GM12872 (cell line): ENCODE measurements around the gene STMP1.

ENCODE experiments used
- CTCF ChIP-seq: IDR thresholded peaks from 3 replicates; pipeline ENCODE4 v1.5.1; 2011; ENCODE audit warnings: low read depth, mild to moderate bottlenecking, low read length, moderate library complexity; ENCODE audit not compliant: insufficient read depth

STMP1 gene

GRCh38 chr7:135658564-135658963, 3.8 kb upstream of the STMP1 start:
- TF ChIP-seq CTCF = no peak

DNA sequence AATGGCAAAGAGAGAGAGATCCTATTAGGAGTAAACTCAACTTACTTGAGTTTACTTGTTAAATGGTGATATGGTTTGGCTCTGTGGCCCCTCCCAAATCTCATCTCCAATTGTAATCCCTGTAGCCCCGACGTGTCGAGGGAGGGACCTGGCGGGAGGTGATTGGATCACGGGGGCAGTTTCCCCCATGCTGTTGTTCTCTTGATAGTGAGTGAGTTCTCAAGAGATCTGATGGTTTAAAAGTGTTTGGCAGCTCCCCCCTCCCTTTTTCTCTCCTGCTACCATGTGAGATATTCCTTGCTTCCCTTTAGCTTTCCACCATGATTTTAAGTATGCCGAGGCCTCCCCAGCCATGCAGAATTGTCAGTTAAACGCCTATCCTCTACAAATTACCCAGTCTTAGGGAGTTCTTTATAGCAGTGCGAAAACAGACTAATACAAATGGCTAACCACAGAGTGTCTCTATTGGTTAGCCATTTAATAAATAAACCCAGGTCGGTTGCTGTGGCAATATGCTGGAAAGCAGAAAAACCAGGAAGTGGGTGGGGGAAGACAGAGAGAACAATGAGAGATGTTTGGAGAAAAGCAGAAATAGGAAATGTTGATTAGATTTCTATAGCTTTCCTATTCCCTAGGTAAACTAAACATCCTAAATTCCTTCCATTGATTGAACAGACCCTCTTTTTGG, 3.0 kb upstream of the STMP1 start:
- no peak for TF ChIP-seq CTCF

DNA sequence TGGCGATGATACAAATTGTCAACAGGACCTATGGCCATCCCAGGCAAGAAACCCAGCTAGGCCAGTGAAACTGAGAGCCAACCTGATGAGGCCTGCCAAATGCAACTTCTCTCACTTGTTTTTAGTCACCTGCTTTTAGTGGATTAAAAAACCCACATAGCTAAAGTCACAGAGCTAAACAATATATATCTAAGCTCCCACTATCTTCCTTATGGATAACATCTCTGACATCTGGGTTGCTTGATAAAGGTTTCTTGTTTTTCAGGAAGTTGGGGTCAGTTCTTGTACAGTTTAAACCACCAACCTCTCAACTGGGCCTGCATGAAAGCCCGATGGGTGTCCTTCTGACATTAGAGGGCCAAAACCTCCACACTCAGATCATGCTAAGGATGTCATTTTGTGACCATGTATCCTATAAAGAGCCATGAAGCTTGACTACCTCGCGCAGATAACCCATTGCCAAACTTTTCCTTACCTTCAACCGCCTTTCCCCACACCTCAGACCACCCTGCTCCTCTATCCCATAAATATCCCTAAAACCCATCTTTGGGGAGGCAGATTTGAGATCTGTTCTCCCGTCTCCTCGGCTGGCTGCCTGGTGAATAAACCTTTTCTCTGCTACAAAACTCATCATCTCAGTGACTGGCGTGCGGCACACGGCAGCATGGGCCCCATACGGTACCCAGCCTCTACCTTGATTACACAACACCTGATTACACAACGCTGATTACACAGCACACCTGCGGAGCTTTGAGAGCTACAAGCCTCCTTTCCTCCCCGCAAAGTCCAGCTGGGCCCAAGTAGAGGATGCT, 797 bp upstream of the STMP1 start:
- no peak for TF ChIP-seq CTCF

DNA sequence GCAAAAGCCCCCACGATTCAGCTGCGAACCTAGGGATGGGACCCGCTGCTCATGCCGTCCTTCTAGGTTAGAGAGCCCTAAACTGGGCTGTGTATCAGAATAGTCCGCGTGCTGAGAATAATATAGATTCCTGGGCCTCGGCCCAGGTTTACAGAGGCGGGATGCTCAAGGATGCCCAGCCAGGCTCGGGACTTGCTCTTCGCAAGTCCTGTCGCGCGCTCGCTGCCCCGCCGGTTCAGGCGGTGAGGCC, 266 bp upstream of the STMP1 start:
- no peak for TF ChIP-seq CTCF

DNA sequence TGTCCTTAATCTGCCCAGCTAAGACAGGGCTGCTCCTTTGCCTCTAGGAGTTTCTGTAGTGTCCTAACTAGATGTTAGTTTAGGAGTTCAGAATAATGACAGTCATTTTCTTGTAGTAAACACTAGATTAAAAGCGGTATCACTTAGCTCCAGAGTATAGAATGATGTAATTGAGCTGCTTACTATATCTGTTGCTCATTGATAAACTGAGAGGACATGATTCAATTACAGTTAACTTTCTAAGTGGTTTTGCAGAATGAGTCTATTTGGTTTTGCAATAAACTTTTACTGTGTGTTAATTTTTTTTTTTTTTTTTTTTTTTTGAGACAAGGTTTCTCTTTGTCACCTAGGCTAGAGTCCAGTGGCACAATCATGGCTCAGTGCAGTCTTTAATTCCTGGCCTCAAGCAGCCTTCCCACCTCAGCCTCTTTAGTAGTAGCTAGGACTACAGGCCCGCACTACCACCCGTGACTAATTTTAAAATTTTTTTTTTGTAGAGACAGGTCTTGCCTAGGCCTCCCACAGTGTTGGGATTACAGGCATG, 1.8 kb downstream of the STMP1 start:
- no peak for TF ChIP-seq CTCF

- no peak for TF ChIP-seq CTCF
Observed at GRCh38 chr7:135665042-135665441, 2.7 kb downstream of the STMP1 start.

- no peak for TF ChIP-seq CTCF
Observed at GRCh38 chr7:135666156-135666555, 3.8 kb downstream of the STMP1 start.
